ENCODE data around the gene TFB2M. TPM values are rescaled to one million over a fixed set of nuclear protein-coding genes. Genes with fewer than 3 reads are reported as not detected.

The TFB2M gene
- total RNA-seq, 3 donors from 2014 or later (not counting 1 experiment from before 2014, with no cell fraction given) = 13.4 to 15.1 (median 15.1) TPM

DNA sequence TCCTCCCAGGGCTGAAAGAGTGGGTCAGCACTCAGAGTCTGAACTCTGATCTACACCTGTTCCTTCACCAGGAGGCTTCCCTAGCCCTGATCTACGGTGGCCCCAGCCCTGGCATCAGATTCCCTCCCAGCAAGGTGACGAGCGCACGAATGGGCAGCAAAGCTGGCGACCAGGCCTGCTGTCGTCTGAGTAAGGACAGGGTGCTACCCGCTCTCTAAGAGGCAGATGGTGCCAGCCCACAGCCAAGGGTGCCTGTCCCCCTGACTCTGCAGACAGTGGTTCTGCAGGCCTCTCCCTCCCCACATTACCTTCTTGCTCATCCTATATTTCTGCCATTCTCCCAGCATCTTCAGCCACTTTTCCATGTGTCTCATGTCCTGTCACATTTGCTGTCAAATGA lies 48.7 kb downstream of the TFB2M start:
- H3K9me3 Mint-ChIP-seq = no peaks in the 10 kb centered on the region
- intact Hi-C loops (cut with micrococcal nuclease) = no loop called here
- ATAC-seq = no peak

DNA sequence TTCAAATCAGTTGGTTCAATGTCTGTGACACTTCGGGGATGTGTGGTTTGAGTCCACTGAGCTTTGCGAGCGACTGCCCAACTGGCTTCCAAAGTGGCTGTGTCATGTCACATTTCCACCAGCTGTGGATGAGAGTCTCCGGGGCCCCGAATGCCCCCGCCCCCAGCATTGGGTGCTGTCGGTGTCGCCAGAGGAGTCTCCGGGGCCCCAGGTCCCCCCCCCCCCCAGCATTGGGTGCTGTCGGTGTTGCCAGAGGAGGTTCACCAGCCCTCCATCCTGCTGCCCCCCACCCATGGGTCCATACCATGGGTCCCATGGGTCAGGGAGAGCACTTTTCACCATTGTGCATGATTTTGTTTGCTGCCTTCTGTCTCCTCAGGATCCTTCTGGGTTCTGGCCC lies 49.9 kb downstream of the TFB2M start:
- Mint-ChIP-seq H3K27me3 (ENCODE audit: low read depth in 2 of 2) (no peaks in the 10 kb centered on the region), H3K9me3 (no peaks in the 10 kb centered on the region), H3K27ac (no peak overlapping the region), H3K4me3 (no peak overlapping the region), H3K4me1 (no peaks in the 10 kb centered on the region), H3K36me3 (no peaks in the 10 kb centered on the region)
- no peak overlapping the region for H3K27ac ChIP-seq (ENCODE audit: low read length)
- TF ChIP-seq, protein P1, sequence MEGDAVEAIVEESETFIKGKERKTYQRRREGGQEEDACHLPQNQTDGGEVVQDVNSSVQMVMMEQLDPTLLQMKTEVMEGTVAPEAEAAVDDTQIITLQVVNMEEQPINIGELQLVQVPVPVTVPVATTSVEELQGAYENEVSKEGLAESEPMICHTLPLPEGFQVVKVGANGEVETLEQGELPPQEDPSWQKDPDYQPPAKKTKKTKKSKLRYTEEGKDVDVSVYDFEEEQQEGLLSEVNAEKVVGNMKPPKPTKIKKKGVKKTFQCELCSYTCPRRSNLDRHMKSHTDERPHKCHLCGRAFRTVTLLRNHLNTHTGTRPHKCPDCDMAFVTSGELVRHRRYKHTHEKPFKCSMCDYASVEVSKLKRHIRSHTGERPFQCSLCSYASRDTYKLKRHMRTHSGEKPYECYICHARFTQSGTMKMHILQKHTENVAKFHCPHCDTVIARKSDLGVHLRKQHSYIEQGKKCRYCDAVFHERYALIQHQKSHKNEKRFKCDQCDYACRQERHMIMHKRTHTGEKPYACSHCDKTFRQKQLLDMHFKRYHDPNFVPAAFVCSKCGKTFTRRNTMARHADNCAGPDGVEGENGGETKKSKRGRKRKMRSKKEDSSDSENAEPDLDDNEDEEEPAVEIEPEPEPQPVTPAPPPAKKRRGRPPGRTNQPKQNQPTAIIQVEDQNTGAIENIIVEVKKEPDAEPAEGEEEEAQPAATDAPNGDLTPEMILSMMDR (IDR thresholded peaks at IDR 0.05) = no peak
- no peaks in the 10 kb centered on the region for H3K4me1 ChIP-seq (ENCODE audit: control insufficient read depth, insufficient read depth, low read length)
- no peaks in the 10 kb centered on the region for H3K27me3 ChIP-seq (ENCODE audit: control insufficient read depth, insufficient read depth, low read length)
- WGBS (ENCODE audit: insufficient coverage) = 94% methylated on average over 10 of the region's 10 CpGs
- DNase-seq = no peak
- H3K36me3 ChIP-seq (ENCODE audit: control insufficient read depth, insufficient read depth, low read length) = no peaks in the 10 kb centered on the region
- H3K4me3 ChIP-seq (ENCODE audit: low read length) = no peak overlapping the region
- peaks cover 27% of the 10 kb centered on the region for H3K9me3 ChIP-seq (ENCODE audit: control insufficient read depth, insufficient read depth, low read length)
- no peak for ATAC-seq
- intact Hi-C loops (cut with micrococcal nuclease) = no loop called here

More for the DNA sequence above, 48.7 kb downstream of the TFB2M start:
- WGBS (ENCODE audit: insufficient coverage) = 80% methylated on average over 7 of the region's 7 CpGs
- H3K27me3 Mint-ChIP-seq (ENCODE audit: low read depth in 2 of 2) = no peaks in the 10 kb centered on the region
- DNase-seq = no peak
- H3K4me1 Mint-ChIP-seq = no peaks in the 10 kb centered on the region
- TF ChIP-seq, protein P1 (IDR thresholded peaks at IDR 0.05) = no peak
- Histone ChIP-seq H3K27ac (ENCODE audit: low read length) (no peak overlapping the region), H3K4me1 (ENCODE audit: control insufficient read depth, insufficient read depth, low read length) (no peaks in the 10 kb centered on the region), H3K9me3 (ENCODE audit: control insufficient read depth, insufficient read depth, low read length) (peaks cover 27% of the 10 kb centered on the region), H3K4me3 (ENCODE audit: low read length) (no peak overlapping the region), H3K27me3 (ENCODE audit: control insufficient read depth, insufficient read depth, low read length) (no peaks in the 10 kb centered on the region), H3K36me3 (ENCODE audit: control insufficient read depth, insufficient read depth, low read length) (no peaks in the 10 kb centered on the region)
- H3K4me3 Mint-ChIP-seq = no peak overlapping the region
- no peak overlapping the region for H3K27ac Mint-ChIP-seq
- no peaks in the 10 kb centered on the region for H3K36me3 Mint-ChIP-seq

DNA sequence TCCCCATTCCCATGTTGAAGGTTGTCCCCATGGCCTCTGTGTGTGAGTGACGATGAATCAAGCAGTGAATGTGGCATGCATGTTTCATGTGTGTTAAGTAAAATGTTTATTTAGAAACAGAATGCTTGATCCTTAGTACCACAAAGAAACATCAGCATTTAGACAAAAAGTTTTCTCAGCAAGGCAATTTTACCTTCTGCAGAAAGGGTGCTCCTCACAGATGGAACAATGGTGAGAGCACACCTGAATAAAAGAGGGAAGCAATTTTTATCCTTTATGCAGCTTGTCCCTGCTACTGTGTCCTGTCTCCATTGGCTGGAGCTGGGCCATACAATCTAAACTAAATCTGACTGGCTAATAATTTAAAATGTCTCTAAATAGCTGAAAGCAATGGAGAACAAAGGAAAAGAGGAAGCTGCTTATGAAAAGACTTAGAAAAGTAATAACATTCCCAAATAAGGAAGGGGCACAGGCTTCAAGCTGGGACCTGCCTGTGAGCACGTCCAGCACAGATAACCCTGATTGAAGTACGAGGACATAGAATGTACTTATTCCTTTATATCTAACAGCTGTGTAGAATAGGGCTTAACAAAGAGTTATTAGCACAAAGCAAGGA lies 50.6 kb downstream of the TFB2M start:
- H3K9me3 Mint-ChIP-seq = no peaks in the 10 kb centered on the region
- H3K36me3 ChIP-seq (ENCODE audit: control insufficient read depth, insufficient read depth, low read length) = no peaks in the 10 kb centered on the region
- no peak overlapping the region for H3K4me3 Mint-ChIP-seq
- no peaks in the 10 kb centered on the region for H3K4me1 ChIP-seq (ENCODE audit: control insufficient read depth, insufficient read depth, low read length)
- peaks cover 27% of the 10 kb centered on the region for H3K9me3 ChIP-seq (ENCODE audit: control insufficient read depth, insufficient read depth, low read length)
- H3K36me3 Mint-ChIP-seq = no peaks in the 10 kb centered on the region
- TF ChIP-seq, protein P1 (IDR thresholded peaks at IDR 0.05) = no peak
- H3K4me1 Mint-ChIP-seq = no peaks in the 10 kb centered on the region
- H3K27ac ChIP-seq (ENCODE audit: low read length) = no peak overlapping the region
- H3K27me3 ChIP-seq (ENCODE audit: control insufficient read depth, insufficient read depth, low read length) = no peaks in the 10 kb centered on the region
- ATAC-seq (no peak), DNase-seq (no peak)
- H3K27me3 Mint-ChIP-seq (ENCODE audit: low read depth in 2 of 2) = no peaks in the 10 kb centered on the region
- no CpG with 5 or more reads among the region's 3 CpGs for WGBS (ENCODE audit: insufficient coverage)
- intact Hi-C loops (cut with micrococcal nuclease) = no loop called here
- no peak overlapping the region for H3K4me3 ChIP-seq (ENCODE audit: low read length)
- H3K27ac Mint-ChIP-seq = no peak overlapping the region
